CD4-positive, alpha-beta T cell treated with Interleukin-10 for 1 hour (primary cell): Measurements from ENCODE around the gene TNFAIP8L3.
"Not testable (repeated sequence)": the region's sequence is repeated elsewhere in the genome, so short reads cannot be mapped to it uniquely, and the experiment has no call there.

ENCODE experiments used
- DNase-seq: peaks from one replicate; pipeline ENCODE4 v3.0.0-alpha.2; 2020

TNFAIP8L3 gene

GRCh38 chr15:51094606-51095569 is at the start of gene TNFAIP8L3:
TNFAIP8L3 (minus strand) TSS chr15:51094906; CDS start chr15:51094595, 311 bp downstream.
- DNase-seq: no peak

GRCh38 chr15:51144021-51144532 is 49.4 kb upstream of the TNFAIP8L3 start:
- no peak for DNase-seq

- DNase-seq: not testable (repeated sequence)
These were observed 45.6 kb upstream of the TNFAIP8L3 start for GRCh38 chr15:51140347-51140746.

- no peak for DNase-seq
These were observed 44.4 kb upstream of the TNFAIP8L3 start for GRCh38 chr15:51139091-51139490.

GRCh38 chr15:51137880-51138430 is 43.2 kb upstream of the TNFAIP8L3 start:
- DNase-seq: no peak

GRCh38 chr15:51137024-51137423 is 42.3 kb upstream of the TNFAIP8L3 start:
- DNase-seq: no peak

- no peak for DNase-seq
These were observed 40.6 kb upstream of the TNFAIP8L3 start for GRCh38 chr15:51135276-51135675.

- DNase-seq: no peak
These were observed 39.9 kb upstream of the TNFAIP8L3 start for GRCh38 chr15:51134416-51135199.

GRCh38 chr15:51133140-51133765 is 38.5 kb upstream of the TNFAIP8L3 start:
- DNase-seq: no peak

GRCh38 chr15:51132384-51133139 is 37.9 kb upstream of the TNFAIP8L3 start:
- DNase-seq: no peak

GRCh38 chr15:51131596-51132290 is 37.0 kb upstream of the TNFAIP8L3 start:
- DNase-seq: no peak

GRCh38 chr15:51130344-51130743 is 35.6 kb upstream of the TNFAIP8L3 start:
- no peak for DNase-seq

- DNase-seq: no peak
These were observed 35.0 kb upstream of the TNFAIP8L3 start for GRCh38 chr15:51129535-51130188.

GRCh38 chr15:51128701-51129100 is 34.0 kb upstream of the TNFAIP8L3 start:
- DNase-seq: no peak

GRCh38 chr15:51126842-51127241 is 32.1 kb upstream of the TNFAIP8L3 start:
- no peak for DNase-seq

- DNase-seq: not testable (repeated sequence)
These were observed 28.3 kb upstream of the TNFAIP8L3 start for GRCh38 chr15:51123002-51123401.

- DNase-seq: no peak
These were observed 27.0 kb upstream of the TNFAIP8L3 start for GRCh38 chr15:51121631-51122225.

- no peak for DNase-seq
These were observed 26.4 kb upstream of the TNFAIP8L3 start for GRCh38 chr15:51121118-51121517.

GRCh38 chr15:51119120-51119519 is 24.4 kb upstream of the TNFAIP8L3 start:
- DNase-seq: no peak

GRCh38 chr15:51117270-51117669 is 22.6 kb upstream of the TNFAIP8L3 start:
- DNase-seq: no peak
